ENCODE measurements around the gene CD300LD. TPM values are rescaled to one million over a fixed set of nuclear protein-coding genes. Genes with fewer than 3 reads are reported as not detected.

The CD300LD gene
- total and polyA plus RNA-seq, 4 donors, result not detected

GRCh38 chr17:74549343-74549742 lies 42.7 kb downstream of the CD300LD start:
- Histone ChIP-seq H3K4me1 (ENCODE audit: control insufficient read depth, insufficient read depth, low read length) (peaks cover 16% of the 10 kb centered on the region), H3K4me3 (ENCODE audit: low read depth, low read length) (no peak overlapping the region), H3K9me3 (ENCODE audit: control insufficient read depth, insufficient read depth, low read length) (no peaks in the 10 kb centered on the region), H3K36me3 (ENCODE audit: control insufficient read depth, insufficient read depth, low read length) (no peaks in the 10 kb centered on the region), H3K27ac (ENCODE audit: low read depth, low read length) (no peak overlapping the region), H3K27me3 (ENCODE audit: control insufficient read depth, insufficient read depth, low read length) (no peaks in the 10 kb centered on the region)
- WGBS (ENCODE audit: insufficient coverage), result 84% methylated on average over 7 of the region's 7 CpGs
- DNase-seq (ENCODE audit: low read depth in 4 of 6, low spot score in 6 of 6), result no peak

GRCh38 chr17:74547736-74548135 lies 44.3 kb downstream of the CD300LD start:
- no peaks in the 10 kb centered on the region for H3K27me3 ChIP-seq (ENCODE audit: control insufficient read depth, insufficient read depth, low read length)
- whole genome bisulfite sequencing (ENCODE audit: insufficient coverage), result 70% methylated on average over 3 of the region's 3 CpGs
- H3K36me3 ChIP-seq (ENCODE audit: control insufficient read depth, insufficient read depth, low read length), result no peaks in the 10 kb centered on the region
- no peaks in the 10 kb centered on the region for H3K9me3 ChIP-seq (ENCODE audit: control insufficient read depth, insufficient read depth, low read length)
- H3K4me1 ChIP-seq (ENCODE audit: control insufficient read depth, insufficient read depth, low read length), result peaks cover 16% of the 10 kb centered on the region
- H3K4me3 ChIP-seq (ENCODE audit: low read depth, low read length), result no peak overlapping the region
- peak in 1 of 6 donors; percentile 4 for DNase-seq (ENCODE audit: low read depth in 4 of 6, low spot score in 6 of 6)
- H3K27ac ChIP-seq (ENCODE audit: low read depth, low read length), result no peak overlapping the region

- no peak for DNase-seq (ENCODE audit: low read depth in 4 of 6, low spot score in 6 of 6)
- Histone ChIP-seq H3K4me1 (ENCODE audit: control insufficient read depth, insufficient read depth, low read length) (peaks cover 13% of the 10 kb centered on the region), H3K4me3 (ENCODE audit: low read depth, low read length) (no peak overlapping the region), H3K27ac (ENCODE audit: low read depth, low read length) (no peak overlapping the region), H3K36me3 (ENCODE audit: control insufficient read depth, insufficient read depth, low read length) (no peaks in the 10 kb centered on the region), H3K27me3 (ENCODE audit: control insufficient read depth, insufficient read depth, low read length) (no peaks in the 10 kb centered on the region), H3K9me3 (ENCODE audit: control insufficient read depth, insufficient read depth, low read length) (no peaks in the 10 kb centered on the region)
- 89% methylated on average over 7 of the region's 7 CpGs for WGBS (ENCODE audit: insufficient coverage)
These were observed 44.8 kb downstream of the CD300LD start for GRCh38 chr17:74547264-74547663.

GRCh38 chr17:74546586-74546985 lies 45.5 kb downstream of the CD300LD start:
- H3K27me3 ChIP-seq (ENCODE audit: control insufficient read depth, insufficient read depth, low read length), result no peaks in the 10 kb centered on the region
- no peak overlapping the region for H3K4me3 ChIP-seq (ENCODE audit: low read depth, low read length)
- WGBS (ENCODE audit: insufficient coverage), result 93% methylated on average over 7 of the region's 7 CpGs
- no peaks in the 10 kb centered on the region for H3K9me3 ChIP-seq (ENCODE audit: control insufficient read depth, insufficient read depth, low read length)
- no peak overlapping the region for H3K27ac ChIP-seq (ENCODE audit: low read depth, low read length)
- H3K36me3 ChIP-seq (ENCODE audit: control insufficient read depth, insufficient read depth, low read length), result no peaks in the 10 kb centered on the region
- peaks cover 6% of the 10 kb centered on the region for H3K4me1 ChIP-seq (ENCODE audit: control insufficient read depth, insufficient read depth, low read length)
- no peak for DNase-seq (ENCODE audit: low read depth in 4 of 6, low spot score in 6 of 6)

GRCh38 chr17:74545843-74546230 lies 46.2 kb downstream of the CD300LD start, which contains the start of gene CD300C:
TSS of gene CD300C (minus strand) at chr17:74546115. CDS start at chr17:74545782, 333 bp downstream.
- no peaks in the 10 kb centered on the region for H3K9me3 ChIP-seq (ENCODE audit: control insufficient read depth, insufficient read depth, low read length)

GRCh38 chr17:74544991-74545842 lies 46.9 kb downstream of the CD300LD start:
- Histone ChIP-seq H3K9me3 (ENCODE audit: control insufficient read depth, insufficient read depth, low read length) (no peaks in the 10 kb centered on the region), H3K4me1 (ENCODE audit: control insufficient read depth, insufficient read depth, low read length) (peaks cover 3% of the 10 kb centered on the region), H3K27ac (ENCODE audit: low read depth, low read length) (no peak overlapping the region), H3K36me3 (ENCODE audit: control insufficient read depth, insufficient read depth, low read length) (no peaks in the 10 kb centered on the region), H3K27me3 (ENCODE audit: control insufficient read depth, insufficient read depth, low read length) (no peaks in the 10 kb centered on the region), H3K4me3 (ENCODE audit: low read depth, low read length) (no peak overlapping the region)
- WGBS (ENCODE audit: insufficient coverage), result 73% methylated on average over 12 of the region's 16 CpGs
- DNase-seq (ENCODE audit: low read depth in 4 of 6, low spot score in 6 of 6), result peak in 1 of 6 donors; percentile 24

More at GRCh38 chr17:74545843-74546230, 46.2 kb downstream of the CD300LD start, which contains the start of gene CD300C:
- Histone ChIP-seq H3K36me3 (ENCODE audit: control insufficient read depth, insufficient read depth, low read length) (no peaks in the 10 kb centered on the region), H3K27ac (ENCODE audit: low read depth, low read length) (no peak within 1 kb of the TSS), H3K4me1 (ENCODE audit: control insufficient read depth, insufficient read depth, low read length) (peaks cover 3% of the 10 kb centered on the region), H3K4me3 (ENCODE audit: low read depth, low read length) (no peak within 1 kb of the TSS), H3K27me3 (ENCODE audit: control insufficient read depth, insufficient read depth, low read length) (no peaks in the 10 kb centered on the region)
- 68% methylated on average over 5 of the region's 5 CpGs for WGBS (ENCODE audit: insufficient coverage)
- DNase-seq (ENCODE audit: low read depth in 4 of 6, low spot score in 6 of 6), result no peak

- no peak for DNase-seq (ENCODE audit: low read depth in 4 of 6, low spot score in 6 of 6)
- no peaks in the 10 kb centered on the region for H3K9me3 ChIP-seq (ENCODE audit: control insufficient read depth, insufficient read depth, low read length)
- H3K4me1 ChIP-seq (ENCODE audit: control insufficient read depth, insufficient read depth, low read length), result peaks cover 3% of the 10 kb centered on the region
- no peak overlapping the region for H3K27ac ChIP-seq (ENCODE audit: low read depth, low read length)
- 93% methylated on average over 15 of the region's 18 CpGs for WGBS (ENCODE audit: insufficient coverage)
- H3K36me3 ChIP-seq (ENCODE audit: control insufficient read depth, insufficient read depth, low read length), result no peaks in the 10 kb centered on the region
- H3K4me3 ChIP-seq (ENCODE audit: low read depth, low read length), result no peak overlapping the region
- H3K27me3 ChIP-seq (ENCODE audit: control insufficient read depth, insufficient read depth, low read length), result no peaks in the 10 kb centered on the region
These were observed 48.0 kb downstream of the CD300LD start for GRCh38 chr17:74543891-74544760.

- WGBS (ENCODE audit: insufficient coverage), result 83% methylated on average over 13 of the region's 14 CpGs
- DNase-seq (ENCODE audit: low read depth in 4 of 6, low spot score in 6 of 6), result no peak
These were observed 48.7 kb downstream of the CD300LD start for GRCh38 chr17:74543406-74543805.

GRCh38 chr17:74542727-74543383 lies 49.2 kb downstream of the CD300LD start:
- DNase-seq (ENCODE audit: low read depth in 4 of 6, low spot score in 6 of 6), result no peak
- Histone ChIP-seq H3K4me1 (ENCODE audit: control insufficient read depth, insufficient read depth, low read length) (peaks cover 3% of the 10 kb centered on the region), H3K9me3 (ENCODE audit: control insufficient read depth, insufficient read depth, low read length) (no peaks in the 10 kb centered on the region), H3K36me3 (ENCODE audit: control insufficient read depth, insufficient read depth, low read length) (no peaks in the 10 kb centered on the region), H3K4me3 (ENCODE audit: low read depth, low read length) (no peak overlapping the region), H3K27ac (ENCODE audit: low read depth, low read length) (no peak overlapping the region), H3K27me3 (ENCODE audit: control insufficient read depth, insufficient read depth, low read length) (no peaks in the 10 kb centered on the region)
- WGBS (ENCODE audit: insufficient coverage), result 94% methylated on average over 16 of the region's 17 CpGs

More at GRCh38 chr17:74543406-74543805, 48.7 kb downstream of the CD300LD start:
- Histone ChIP-seq H3K27ac (ENCODE audit: low read depth, low read length) (no peak overlapping the region), H3K4me1 (ENCODE audit: control insufficient read depth, insufficient read depth, low read length) (peaks cover 3% of the 10 kb centered on the region), H3K4me3 (ENCODE audit: low read depth, low read length) (no peak overlapping the region), H3K9me3 (ENCODE audit: control insufficient read depth, insufficient read depth, low read length) (no peaks in the 10 kb centered on the region), H3K36me3 (ENCODE audit: control insufficient read depth, insufficient read depth, low read length) (no peaks in the 10 kb centered on the region), H3K27me3 (ENCODE audit: control insufficient read depth, insufficient read depth, low read length) (no peaks in the 10 kb centered on the region)
